ENCODE measurements around the gene MCC.

GRCh38 chr5:113064806-113065205 is 423.4 kb downstream of the MCC start:
- TF ChIP-seq, protein P1, sequence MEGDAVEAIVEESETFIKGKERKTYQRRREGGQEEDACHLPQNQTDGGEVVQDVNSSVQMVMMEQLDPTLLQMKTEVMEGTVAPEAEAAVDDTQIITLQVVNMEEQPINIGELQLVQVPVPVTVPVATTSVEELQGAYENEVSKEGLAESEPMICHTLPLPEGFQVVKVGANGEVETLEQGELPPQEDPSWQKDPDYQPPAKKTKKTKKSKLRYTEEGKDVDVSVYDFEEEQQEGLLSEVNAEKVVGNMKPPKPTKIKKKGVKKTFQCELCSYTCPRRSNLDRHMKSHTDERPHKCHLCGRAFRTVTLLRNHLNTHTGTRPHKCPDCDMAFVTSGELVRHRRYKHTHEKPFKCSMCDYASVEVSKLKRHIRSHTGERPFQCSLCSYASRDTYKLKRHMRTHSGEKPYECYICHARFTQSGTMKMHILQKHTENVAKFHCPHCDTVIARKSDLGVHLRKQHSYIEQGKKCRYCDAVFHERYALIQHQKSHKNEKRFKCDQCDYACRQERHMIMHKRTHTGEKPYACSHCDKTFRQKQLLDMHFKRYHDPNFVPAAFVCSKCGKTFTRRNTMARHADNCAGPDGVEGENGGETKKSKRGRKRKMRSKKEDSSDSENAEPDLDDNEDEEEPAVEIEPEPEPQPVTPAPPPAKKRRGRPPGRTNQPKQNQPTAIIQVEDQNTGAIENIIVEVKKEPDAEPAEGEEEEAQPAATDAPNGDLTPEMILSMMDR (IDR thresholded peaks at IDR 0.05; ENCODE audit: poor library complexity) = no peak
- TF ChIP-seq EZH2phosphoT487 (IDR thresholded peaks at IDR 0.05; ENCODE audit: low read depth, severe bottlenecking, unreplicated experiment) (no peak), EZH2 (IDR thresholded peaks at IDR 0.05; ENCODE audit: borderline replicate concordance) (no peak)

Data from hepatocyte (in vitro differentiated cells).